RPMI8226 (cell line): Measurements from ENCODE around the gene PLA2G4E.

Source experiments
- DNase-seq: peaks from one replicate; pipeline ENCODE4 v3.0.0-alpha.2; 2015

The PLA2G4E gene

DNA sequence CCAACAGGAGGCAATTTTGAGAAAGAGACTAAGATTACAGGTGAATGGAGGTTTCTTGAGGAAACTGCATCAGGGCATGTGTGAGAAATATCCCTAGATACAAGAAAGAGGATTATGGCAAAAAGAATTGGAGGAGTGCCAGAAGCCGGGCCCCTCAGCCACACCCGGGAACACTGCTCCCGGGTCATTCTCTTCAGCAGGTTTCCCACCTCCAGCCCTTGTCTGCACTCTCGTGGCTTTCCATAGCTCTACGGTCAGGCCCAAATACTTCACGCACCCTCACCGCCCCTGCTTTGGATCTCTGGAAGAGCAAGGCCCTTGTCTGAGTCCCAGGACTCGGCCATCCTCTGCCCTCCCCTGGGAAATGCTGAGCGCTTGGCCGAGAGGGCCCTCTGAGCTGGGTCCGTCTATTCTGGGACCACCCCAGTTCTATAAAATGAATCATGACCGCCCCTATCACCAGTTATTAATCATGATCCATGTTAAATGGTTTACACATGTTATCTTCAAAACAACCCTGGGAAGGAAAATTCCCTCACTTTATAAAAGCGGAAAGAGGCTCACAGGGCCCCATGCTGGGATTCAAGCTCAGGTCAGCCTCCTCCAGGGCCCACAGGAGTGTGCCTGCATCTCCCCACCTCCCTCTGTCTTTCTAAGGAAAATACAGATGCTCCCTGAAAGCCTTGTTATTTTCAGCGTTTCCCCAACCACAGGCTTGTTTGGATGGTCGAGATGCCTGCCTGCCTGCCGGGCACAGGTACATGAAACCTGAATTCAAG is 88.1 kb downstream of the PLA2G4E start:
- no peak for DNase-seq

DNA sequence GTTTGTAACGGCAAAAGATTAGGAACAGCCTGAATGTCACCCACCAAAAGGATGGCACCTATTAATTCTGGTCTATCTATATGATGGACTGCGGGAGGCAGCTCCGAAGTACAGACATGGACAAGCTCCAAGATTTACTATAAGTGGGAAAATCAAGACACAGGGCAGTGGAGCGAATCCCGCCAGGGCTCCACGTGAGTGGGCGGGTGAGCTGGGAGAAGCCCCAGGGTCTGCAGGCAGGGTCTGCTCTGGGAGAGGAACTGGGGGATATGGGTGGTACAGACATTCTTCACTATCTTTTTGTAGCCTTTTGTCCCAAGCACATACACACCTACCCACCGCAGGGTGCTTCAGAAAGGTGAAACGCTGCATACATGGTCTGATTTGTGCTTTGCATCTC is 88.7 kb downstream of the PLA2G4E start:
- DNase-seq: no peak
